ENCODE results near the gene NTM.

NTM gene

DNA sequence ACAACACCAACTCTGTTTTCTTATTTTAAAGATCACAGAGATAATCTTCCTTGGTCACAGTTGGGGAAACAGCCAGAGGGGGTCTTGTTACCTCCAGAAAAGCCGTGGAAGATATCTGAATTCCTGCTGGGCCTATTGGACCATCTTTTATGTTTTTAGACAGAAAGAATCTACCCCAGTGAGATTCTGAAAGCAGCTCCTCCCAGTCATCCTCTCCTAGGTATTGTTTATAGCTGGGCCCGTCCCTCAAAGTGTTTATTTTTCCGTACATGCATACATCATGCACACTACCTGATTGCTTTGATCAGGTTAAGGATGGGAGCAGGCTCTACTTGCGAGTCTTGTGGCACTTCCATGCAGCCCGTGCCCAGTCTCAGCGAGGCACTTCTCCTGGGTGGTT is 742.4 kb downstream of the NTM start:
- Mint-ChIP-seq H3K4me1 (ENCODE audit: low read depth) (no peaks in the 10 kb centered on the region), H3K4me3 (no peak overlapping the region), H3K36me3 (ENCODE audit: low read depth) (no peaks in the 10 kb centered on the region), H3K27me3 (no peaks in the 10 kb centered on the region), H3K27ac (no peak overlapping the region), H3K9me3 (peaks cover 9% of the 10 kb centered on the region)

DNA sequence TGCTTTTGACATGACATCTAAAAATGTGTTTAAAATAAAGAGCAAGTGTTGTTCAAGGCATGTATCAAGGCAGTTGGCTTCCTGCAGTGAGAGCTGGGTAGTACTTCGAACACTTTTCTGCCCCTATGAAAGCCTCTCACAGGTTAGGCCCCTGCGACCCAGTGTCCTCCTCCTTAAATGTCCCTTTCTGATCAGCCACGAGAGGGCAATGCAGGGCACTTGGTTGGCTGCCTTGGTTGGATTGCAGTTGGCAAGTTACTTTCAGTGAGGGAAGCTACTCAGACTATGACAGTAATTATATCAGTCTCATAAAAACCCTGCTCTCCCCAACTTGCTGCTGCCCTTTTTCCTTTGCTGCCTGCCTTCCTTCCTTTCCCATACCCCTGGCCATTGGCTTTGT is 743.8 kb downstream of the NTM start:
- Mint-ChIP-seq H3K27me3 (no peaks in the 10 kb centered on the region), H3K27ac (no peak overlapping the region), H3K4me3 (no peak overlapping the region), H3K9me3 (peaks cover 9% of the 10 kb centered on the region), H3K36me3 (ENCODE audit: low read depth) (no peaks in the 10 kb centered on the region), H3K4me1 (ENCODE audit: low read depth) (no peaks in the 10 kb centered on the region)

GRCh38 chr11:132114743-132115142 is 744.3 kb downstream of the NTM start:
- Mint-ChIP-seq H3K4me1 (ENCODE audit: low read depth) (no peaks in the 10 kb centered on the region), H3K27ac (no peak overlapping the region), H3K27me3 (no peaks in the 10 kb centered on the region), H3K36me3 (ENCODE audit: low read depth) (no peaks in the 10 kb centered on the region), H3K4me3 (no peak overlapping the region), H3K9me3 (peaks cover 5% of the 10 kb centered on the region)

DNA sequence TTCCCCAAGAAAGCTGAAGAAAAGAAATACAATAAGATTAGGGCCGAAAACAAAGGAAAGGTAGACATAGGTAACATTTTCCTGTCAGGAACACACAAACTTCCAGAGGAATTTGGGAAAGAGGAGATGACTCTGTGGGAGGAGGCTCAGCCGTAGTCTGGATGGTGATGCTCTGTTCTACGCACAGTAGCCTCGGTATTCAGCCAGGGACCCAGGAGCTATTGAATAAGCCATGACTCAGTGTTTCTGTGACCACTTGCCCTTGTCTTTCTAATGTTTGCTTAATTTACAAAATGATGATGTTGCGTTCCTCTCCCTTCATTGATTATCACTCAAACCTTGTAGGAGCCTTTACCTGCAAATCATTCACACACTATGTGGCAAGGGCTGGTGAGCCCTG is 745.0 kb downstream of the NTM start:
- Mint-ChIP-seq H3K36me3 (ENCODE audit: low read depth) (no peaks in the 10 kb centered on the region), H3K4me1 (ENCODE audit: low read depth) (no peaks in the 10 kb centered on the region), H3K27me3 (no peaks in the 10 kb centered on the region), H3K4me3 (no peak overlapping the region), H3K27ac (no peak overlapping the region), H3K9me3 (no peaks in the 10 kb centered on the region)

GRCh38 chr11:132116516-132116915 is 746.1 kb downstream of the NTM start:
- Mint-ChIP-seq H3K4me1 (ENCODE audit: low read depth) (no peaks in the 10 kb centered on the region), H3K9me3 (no peaks in the 10 kb centered on the region), H3K4me3 (no peak overlapping the region), H3K27me3 (no peaks in the 10 kb centered on the region), H3K36me3 (ENCODE audit: low read depth) (no peaks in the 10 kb centered on the region), H3K27ac (no peak overlapping the region)

DNA sequence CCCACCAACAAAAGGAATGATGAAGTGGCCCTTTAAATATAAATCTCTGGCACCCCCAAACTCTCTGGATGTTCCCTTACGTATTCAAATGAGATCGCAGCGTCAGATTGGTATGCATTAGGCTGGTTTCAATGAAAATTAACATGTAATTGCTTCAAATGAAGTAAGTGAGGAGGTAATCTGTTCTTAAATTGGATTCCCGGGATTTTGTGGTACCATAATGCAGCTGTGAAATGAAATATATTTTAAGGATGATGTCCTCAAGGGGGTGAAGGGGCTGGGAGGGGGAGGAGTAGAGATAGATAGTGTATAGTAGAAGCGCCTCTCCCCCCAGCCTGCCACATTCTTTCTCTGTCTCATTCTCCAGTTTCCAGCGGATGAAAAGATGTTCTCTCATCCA is 748.2 kb downstream of the NTM start:
- Mint-ChIP-seq H3K27ac (no peak overlapping the region), H3K36me3 (ENCODE audit: low read depth) (no peaks in the 10 kb centered on the region), H3K9me3 (no peaks in the 10 kb centered on the region), H3K4me3 (no peak overlapping the region), H3K27me3 (no peaks in the 10 kb centered on the region), H3K4me1 (ENCODE audit: low read depth) (no peaks in the 10 kb centered on the region)

DNA sequence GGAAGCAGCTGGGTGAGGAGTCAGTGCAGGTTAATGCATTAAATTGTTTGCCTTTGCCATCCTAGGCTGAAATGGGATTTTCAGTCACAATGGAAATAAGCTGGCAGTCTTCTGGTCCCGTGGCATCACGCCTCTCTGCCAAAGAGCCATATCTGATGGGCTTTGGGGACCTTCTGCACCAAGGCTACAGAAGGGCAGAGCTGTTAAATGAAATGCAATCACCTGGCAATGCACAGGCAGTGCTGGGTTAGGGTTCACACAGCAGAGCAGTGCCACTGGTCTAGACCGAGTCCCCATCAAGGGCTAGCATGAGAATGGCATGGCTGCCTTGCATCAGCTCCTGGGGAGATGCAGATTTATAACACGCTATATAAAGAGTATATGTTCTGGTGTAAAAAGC is 749.2 kb downstream of the NTM start:
- Mint-ChIP-seq H3K27ac (no peak overlapping the region), H3K9me3 (no peaks in the 10 kb centered on the region), H3K27me3 (no peaks in the 10 kb centered on the region), H3K36me3 (ENCODE audit: low read depth) (no peaks in the 10 kb centered on the region), H3K4me1 (ENCODE audit: low read depth) (no peaks in the 10 kb centered on the region), H3K4me3 (no peak overlapping the region)

GRCh38 chr11:132122735-132123134 is 752.3 kb downstream of the NTM start:
- Mint-ChIP-seq H3K27me3 (no peaks in the 10 kb centered on the region), H3K9me3 (no peaks in the 10 kb centered on the region), H3K27ac (no peak overlapping the region), H3K4me1 (ENCODE audit: low read depth) (no peaks in the 10 kb centered on the region), H3K4me3 (no peak overlapping the region), H3K36me3 (ENCODE audit: low read depth) (no peaks in the 10 kb centered on the region)

DNA sequence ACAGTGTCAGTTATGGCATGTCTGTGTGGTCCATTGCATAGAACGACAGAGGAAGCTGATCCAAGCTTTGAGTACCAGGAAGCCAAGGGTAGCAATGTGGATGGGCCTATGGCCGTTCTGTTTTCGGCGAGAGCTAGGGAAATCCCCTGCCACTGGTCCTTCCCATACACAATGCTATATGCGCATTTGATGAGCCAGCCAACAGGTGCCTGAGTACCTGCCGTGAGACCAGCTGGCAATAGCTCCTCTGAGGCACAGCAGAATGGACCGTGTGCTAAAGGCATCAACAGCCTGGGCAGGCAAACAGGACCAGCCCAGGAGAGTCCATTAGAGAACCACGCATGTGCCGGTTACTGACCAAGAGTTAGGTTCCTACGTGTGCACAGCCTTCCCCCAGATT is 753.0 kb downstream of the NTM start:
- Mint-ChIP-seq H3K4me1 (ENCODE audit: low read depth) (no peaks in the 10 kb centered on the region), H3K36me3 (ENCODE audit: low read depth) (no peaks in the 10 kb centered on the region), H3K9me3 (no peaks in the 10 kb centered on the region), H3K27me3 (no peaks in the 10 kb centered on the region), H3K27ac (no peak overlapping the region), H3K4me3 (no peak overlapping the region)

DNA sequence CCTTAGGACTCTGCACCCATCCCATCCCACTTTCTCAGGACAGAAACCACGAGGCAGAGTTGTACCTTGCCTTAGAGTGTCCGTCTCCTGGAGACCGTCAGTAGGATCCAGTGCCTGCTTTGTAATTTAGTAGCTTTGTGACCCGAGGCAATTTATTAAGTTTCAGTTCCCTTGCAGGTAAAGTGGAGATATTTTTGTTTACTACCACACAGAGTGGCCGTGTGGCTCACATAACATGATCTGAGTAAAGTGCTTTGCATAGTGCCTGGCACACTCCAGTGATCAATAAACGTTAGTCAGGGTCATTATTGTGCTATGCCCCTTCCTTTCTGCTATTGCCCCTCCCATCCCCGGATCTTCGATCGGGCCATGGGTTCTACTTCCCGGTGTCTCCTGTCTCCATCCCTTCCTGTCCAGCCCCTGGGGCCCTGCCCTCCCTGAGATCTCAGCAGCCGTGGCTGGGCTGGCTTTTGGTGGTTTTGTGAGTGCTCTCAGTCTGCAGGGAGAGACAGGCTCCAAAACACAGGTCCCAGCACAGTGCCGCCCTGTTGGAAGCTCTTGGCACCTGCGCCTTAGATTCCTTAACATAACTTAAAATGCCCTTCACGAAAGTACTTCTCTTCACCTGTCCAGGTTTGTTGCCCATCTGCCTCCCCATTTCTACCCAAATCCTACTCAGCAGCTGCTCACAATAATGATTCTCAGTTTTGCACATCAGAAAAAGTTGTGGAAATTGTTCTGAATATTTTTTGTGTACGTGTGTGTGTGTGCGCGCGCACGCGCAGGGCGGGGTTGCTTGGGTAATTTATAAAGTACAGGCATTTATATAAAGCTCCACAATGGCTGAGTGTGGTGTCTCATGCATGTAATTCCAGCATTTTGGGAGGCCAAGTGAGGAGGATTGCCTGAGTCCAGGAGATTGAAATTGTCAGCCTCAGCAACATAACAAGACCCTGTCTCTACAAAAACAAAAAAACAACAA is 753.7 kb downstream of the NTM start:
- Mint-ChIP-seq H3K27me3 (no peaks in the 10 kb centered on the region), H3K9me3 (no peaks in the 10 kb centered on the region), H3K4me1 (ENCODE audit: low read depth) (no peaks in the 10 kb centered on the region), H3K4me3 (no peak overlapping the region), H3K27ac (no peak overlapping the region), H3K36me3 (ENCODE audit: low read depth) (no peaks in the 10 kb centered on the region)

- no peaks in the 10 kb centered on the region for H3K27me3 Mint-ChIP-seq
- H3K36me3 Mint-ChIP-seq (ENCODE audit: low read depth) = no peaks in the 10 kb centered on the region
- no peaks in the 10 kb centered on the region for H3K4me1 Mint-ChIP-seq (ENCODE audit: low read depth)
- no peak overlapping the region for H3K27ac Mint-ChIP-seq
- H3K4me3 Mint-ChIP-seq = no peak overlapping the region
- H3K9me3 Mint-ChIP-seq = no peaks in the 10 kb centered on the region
These were observed 755.8 kb downstream of the NTM start for GRCh38 chr11:132125988-132126871.

- Mint-ChIP-seq H3K4me3 (no peak overlapping the region), H3K9me3 (no peaks in the 10 kb centered on the region), H3K36me3 (ENCODE audit: low read depth) (no peaks in the 10 kb centered on the region), H3K4me1 (ENCODE audit: low read depth) (no peaks in the 10 kb centered on the region), H3K27ac (no peak overlapping the region), H3K27me3 (no peaks in the 10 kb centered on the region)
These were observed 756.8 kb downstream of the NTM start for GRCh38 chr11:132126973-132127899.

GRCh38 chr11:132127900-132128288 is 757.5 kb downstream of the NTM start:
- no peaks in the 10 kb centered on the region for H3K4me1 Mint-ChIP-seq (ENCODE audit: low read depth)
- no peaks in the 10 kb centered on the region for H3K27me3 Mint-ChIP-seq
- no peak overlapping the region for H3K27ac Mint-ChIP-seq
- H3K4me3 Mint-ChIP-seq = no peak overlapping the region
- no peaks in the 10 kb centered on the region for H3K9me3 Mint-ChIP-seq
- H3K36me3 Mint-ChIP-seq (ENCODE audit: low read depth) = no peaks in the 10 kb centered on the region

- Mint-ChIP-seq H3K4me1 (ENCODE audit: low read depth) (no peaks in the 10 kb centered on the region), H3K9me3 (no peaks in the 10 kb centered on the region), H3K36me3 (ENCODE audit: low read depth) (no peaks in the 10 kb centered on the region), H3K27ac (no peak overlapping the region), H3K4me3 (no peak overlapping the region), H3K27me3 (no peaks in the 10 kb centered on the region)
These were observed 760.6 kb downstream of the NTM start for GRCh38 chr11:132131047-132131446.
